ENCODE measurements around the gene ERP27. TPM values are rescaled to one million over a fixed set of nuclear protein-coding genes. Genes with fewer than 3 reads are reported as not detected.

Gene ERP27
- total RNA-seq, 1 experiment from 2014 or later = 0.98 TPM

DNA sequence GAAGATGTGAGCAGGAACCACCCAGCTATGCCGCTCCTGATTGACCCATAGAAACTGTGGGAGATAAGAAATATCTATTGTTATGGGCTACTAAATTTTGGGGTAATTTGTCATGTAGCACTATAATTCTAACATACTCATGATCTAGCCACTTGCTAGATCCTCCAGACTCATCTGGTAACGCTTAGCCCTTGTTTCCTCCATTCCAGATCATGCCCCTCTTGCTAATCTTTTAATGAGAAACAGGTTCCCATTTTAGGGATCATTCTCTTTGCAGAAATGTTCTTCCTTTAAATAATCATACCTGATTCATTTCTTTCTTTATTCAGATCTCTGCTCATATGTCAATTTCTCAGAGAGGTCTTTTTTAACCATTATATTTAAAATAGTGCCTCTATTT is 26.9 kb upstream of the ERP27 start:
- H3K9me3 ChIP-seq = no peaks in the 10 kb centered on the region
- no peaks in the 10 kb centered on the region for H3K36me3 ChIP-seq (ENCODE audit: control insufficient read depth, insufficient read depth, low read length)
- no peak overlapping the region for H3K4me3 ChIP-seq (ENCODE audit: low read depth, low read length)
- DNase-seq = no peak
- H3K27ac Mint-ChIP-seq (ENCODE audit: unreplicated experiment) = no peak overlapping the region
- H3K4me3 Mint-ChIP-seq (ENCODE audit: unreplicated experiment) = no peak overlapping the region
- BruUV-seq (replicated peaks) = no TSS peak
- peaks cover 7% of the 10 kb centered on the region for H3K9me3 Mint-ChIP-seq (ENCODE audit: unreplicated experiment)
- H3K4me1 Mint-ChIP-seq (ENCODE audit: low read depth, unreplicated experiment) = no peaks in the 10 kb centered on the region
- intact Hi-C loops (cut with micrococcal nuclease; ENCODE audit: unreplicated experiment) = no loop called here
- ChIA-PET CTCF (no interaction called here), POLR2A (no interaction called here)
- H3K36me3 Mint-ChIP-seq (ENCODE audit: insufficient read depth, unreplicated experiment) = no peaks in the 10 kb centered on the region
- TF ChIP-seq, protein P1, sequence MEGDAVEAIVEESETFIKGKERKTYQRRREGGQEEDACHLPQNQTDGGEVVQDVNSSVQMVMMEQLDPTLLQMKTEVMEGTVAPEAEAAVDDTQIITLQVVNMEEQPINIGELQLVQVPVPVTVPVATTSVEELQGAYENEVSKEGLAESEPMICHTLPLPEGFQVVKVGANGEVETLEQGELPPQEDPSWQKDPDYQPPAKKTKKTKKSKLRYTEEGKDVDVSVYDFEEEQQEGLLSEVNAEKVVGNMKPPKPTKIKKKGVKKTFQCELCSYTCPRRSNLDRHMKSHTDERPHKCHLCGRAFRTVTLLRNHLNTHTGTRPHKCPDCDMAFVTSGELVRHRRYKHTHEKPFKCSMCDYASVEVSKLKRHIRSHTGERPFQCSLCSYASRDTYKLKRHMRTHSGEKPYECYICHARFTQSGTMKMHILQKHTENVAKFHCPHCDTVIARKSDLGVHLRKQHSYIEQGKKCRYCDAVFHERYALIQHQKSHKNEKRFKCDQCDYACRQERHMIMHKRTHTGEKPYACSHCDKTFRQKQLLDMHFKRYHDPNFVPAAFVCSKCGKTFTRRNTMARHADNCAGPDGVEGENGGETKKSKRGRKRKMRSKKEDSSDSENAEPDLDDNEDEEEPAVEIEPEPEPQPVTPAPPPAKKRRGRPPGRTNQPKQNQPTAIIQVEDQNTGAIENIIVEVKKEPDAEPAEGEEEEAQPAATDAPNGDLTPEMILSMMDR (IDR thresholded peaks at IDR 0.05; ENCODE audit: insufficient read depth in 1 of 2, low read depth in 1 of 2, low read length in 1 of 2, severe bottlenecking in 1 of 2, unreplicated experiment in 1 of 2) = no peak
- H3K27me3 Mint-ChIP-seq (ENCODE audit: insufficient read depth, unreplicated experiment) = peaks cover 2% of the 10 kb centered on the region
- no peaks in the 10 kb centered on the region for H3K4me1 ChIP-seq
- H3K27me3 ChIP-seq (replicated peaks; ENCODE audit: control insufficient read depth, insufficient read depth, low read length) = no peaks in the 10 kb centered on the region

GRCh38 chr12:14964406-14964805 is 26.1 kb upstream of the ERP27 start:
- CTCF ChIA-PET = no interaction called here

DNA sequence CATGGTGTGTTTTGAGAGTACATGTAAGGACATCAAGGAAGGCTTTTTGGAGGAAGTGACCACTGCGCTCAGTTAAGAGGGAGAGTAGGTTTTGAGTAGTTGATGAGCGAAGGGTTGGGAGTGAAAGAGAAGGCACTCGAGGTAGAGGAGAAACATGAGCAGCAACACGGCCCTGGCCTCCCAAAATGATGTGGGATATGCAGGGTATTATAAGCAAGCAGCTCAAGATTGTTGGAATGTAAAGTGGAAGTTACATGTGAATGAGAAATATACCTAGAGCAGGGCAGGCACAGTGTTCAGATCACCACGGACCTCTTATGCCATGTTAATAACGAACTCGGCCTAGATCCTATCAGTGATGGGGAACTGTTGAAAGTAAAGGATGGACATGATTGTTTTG is 25.2 kb upstream of the ERP27 start:
- no peak overlapping the region for H3K4me3 ChIP-seq (ENCODE audit: low read depth, low read length)
- CTCF ChIA-PET = no interaction called here
- H3K27me3 Mint-ChIP-seq (ENCODE audit: insufficient read depth, unreplicated experiment) = peaks cover 2% of the 10 kb centered on the region
- H3K27ac Mint-ChIP-seq (ENCODE audit: unreplicated experiment) = no peak overlapping the region
- no peak for DNase-seq
- TF ChIP-seq, protein P1 (IDR thresholded peaks at IDR 0.05; ENCODE audit: insufficient read depth in 1 of 2, low read depth in 1 of 2, low read length in 1 of 2, severe bottlenecking in 1 of 2, unreplicated experiment in 1 of 2) = no peak
- no peaks in the 10 kb centered on the region for H3K9me3 ChIP-seq
- H3K36me3 ChIP-seq (ENCODE audit: control insufficient read depth, insufficient read depth, low read length) = no peaks in the 10 kb centered on the region
- H3K27me3 ChIP-seq (replicated peaks; ENCODE audit: control insufficient read depth, insufficient read depth, low read length) = no peaks in the 10 kb centered on the region
- no peaks in the 10 kb centered on the region for H3K4me1 ChIP-seq
- H3K36me3 Mint-ChIP-seq (ENCODE audit: insufficient read depth, unreplicated experiment) = no peaks in the 10 kb centered on the region
- intact Hi-C loops (cut with micrococcal nuclease; ENCODE audit: unreplicated experiment) = no loop called here
- no peaks in the 10 kb centered on the region for H3K4me1 Mint-ChIP-seq (ENCODE audit: low read depth, unreplicated experiment)
- POLR2A ChIA-PET = no interaction called here
- H3K9me3 Mint-ChIP-seq (ENCODE audit: unreplicated experiment) = no peaks in the 10 kb centered on the region
- BruUV-seq (replicated peaks) = no TSS peak
- H3K4me3 Mint-ChIP-seq (ENCODE audit: unreplicated experiment) = no peak overlapping the region

More at GRCh38 chr12:14964406-14964805, 26.1 kb upstream of the ERP27 start:
- intact Hi-C loops (cut with micrococcal nuclease; ENCODE audit: unreplicated experiment) = no loop called here
- BruUV-seq (replicated peaks) = no TSS peak
- DNase-seq = no peak
- Histone ChIP-seq H3K27me3 (replicated peaks; ENCODE audit: control insufficient read depth, insufficient read depth, low read length) (no peaks in the 10 kb centered on the region), H3K36me3 (ENCODE audit: control insufficient read depth, insufficient read depth, low read length) (no peaks in the 10 kb centered on the region), H3K4me1 (no peaks in the 10 kb centered on the region), H3K4me3 (ENCODE audit: low read depth, low read length) (no peak overlapping the region), H3K9me3 (no peaks in the 10 kb centered on the region)
- Mint-ChIP-seq H3K36me3 (ENCODE audit: insufficient read depth, unreplicated experiment) (no peaks in the 10 kb centered on the region), H3K4me1 (ENCODE audit: low read depth, unreplicated experiment) (no peaks in the 10 kb centered on the region), H3K27ac (ENCODE audit: unreplicated experiment) (no peak overlapping the region), H3K4me3 (ENCODE audit: unreplicated experiment) (no peak overlapping the region), H3K9me3 (ENCODE audit: unreplicated experiment) (no peaks in the 10 kb centered on the region), H3K27me3 (ENCODE audit: insufficient read depth, unreplicated experiment) (peaks cover 2% of the 10 kb centered on the region)
- TF ChIP-seq, protein P1 (IDR thresholded peaks at IDR 0.05; ENCODE audit: insufficient read depth in 1 of 2, low read depth in 1 of 2, low read length in 1 of 2, severe bottlenecking in 1 of 2, unreplicated experiment in 1 of 2) = no peak
- POLR2A ChIA-PET = no interaction called here
